CD4-positive, alpha-beta memory T cell (primary cell): ENCODE measurements around the gene ZNF444. TPM values are rescaled to one million over a fixed set of nuclear protein-coding genes. Genes with fewer than 3 reads are reported as not detected.
"Not testable (repeated sequence)": the region's sequence is repeated elsewhere in the genome, so short reads cannot be mapped to it uniquely, and the experiment has no call there.

Source experiments
- CTCF ChIA-PET: fragments of 350-600 bp; sonication (Branson Sonifier 250); formaldehyde crosslinking; loops from one replicate; lab custom pipeline; 2021; ENCODE audit warnings: inconsistent platforms; ENCODE audit not compliant: partially characterized antibody; lab: Charles Lee
- POLR2A ChIA-PET: fragments of 350-600 bp; sonication (Branson Sonifier 250); formaldehyde crosslinking; loops from one replicate; lab custom pipeline; 2021; ENCODE audit not compliant: partially characterized antibody; lab: Charles Lee
- DNase-seq, 5 donors: peaks; one replicate each; pipeline versions ENCODE4 v3.0.0 to v3.0.0-alpha.2; 2020 to 2022; ENCODE audit warnings: mixed read lengths in 1 of 5
- H3K27ac ChIP-seq: one replicate; pipeline ENCODE4 v1.7.0; 2013; ENCODE audit warnings: low read depth, low read length
- H3K27me3 ChIP-seq: 2 replicates; pipeline ENCODE4 v1.7.0; 2013; ENCODE audit warnings: mild to moderate bottlenecking, low read length, moderate library complexity; ENCODE audit not compliant: insufficient read depth
- H3K36me3 ChIP-seq: 2 replicates; pipeline ENCODE4 v1.7.0; 2013; ENCODE audit warnings: mild to moderate bottlenecking, low read length, moderate library complexity; ENCODE audit not compliant: insufficient read depth
- H3K4me1 ChIP-seq: 2 replicates; pipeline ENCODE4 v1.7.0; 2013; ENCODE audit warnings: mild to moderate bottlenecking, low read length, moderate library complexity; ENCODE audit not compliant: insufficient read depth
- H3K4me3 ChIP-seq, 2 donors: one replicate each; pipeline ENCODE4 v1.7.0; 2013; ENCODE audit warnings: low read length in 2 of 2, mild to moderate bottlenecking in 1 of 2
- H3K9me3 ChIP-seq, 2 donors: one replicate each; pipeline ENCODE4 v1.7.0; 2013; ENCODE audit warnings: low read length in 2 of 2, control low read depth in 1 of 2; ENCODE audit not compliant: control insufficient read depth in 1 of 2
- H3K27ac Mint-ChIP-seq, 7 donors: one replicate each; pipeline ENCODE4 v1.8.0; 2020 to 2021; ENCODE audit warnings: mixed read lengths in 7 of 7, mild to moderate bottlenecking in 6 of 7, inconsistent platforms in 3 of 7, moderate library complexity in 3 of 7
- H3K27me3 Mint-ChIP-seq, 2 donors: one replicate each; pipeline ENCODE4 v1.8.0; 2020 to 2021; ENCODE audit warnings: mixed read lengths in 2 of 2
- H3K36me3 Mint-ChIP-seq, 2 donors: one replicate each; pipeline ENCODE4 v1.8.0; 2020 to 2021; ENCODE audit warnings: mixed read lengths in 2 of 2, inconsistent platforms in 1 of 2, mild to moderate bottlenecking in 1 of 2
- H3K4me1 Mint-ChIP-seq, 4 donors: one replicate each; pipeline ENCODE4 v1.8.0; 2020 to 2021; ENCODE audit warnings: mixed read lengths in 4 of 4, mild to moderate bottlenecking in 1 of 4
- H3K4me3 Mint-ChIP-seq, 8 donors: one replicate each; pipeline ENCODE4 v1.8.0; 2020 to 2021; ENCODE audit warnings: mixed read lengths in 8 of 8, mild to moderate bottlenecking in 7 of 8, moderate library complexity in 6 of 8, inconsistent platforms in 3 of 8
- H3K9me3 Mint-ChIP-seq, 8 donors: one replicate each; pipeline ENCODE4 v1.8.0; 2020 to 2021; ENCODE audit warnings: mixed read lengths in 8 of 8, mild to moderate bottlenecking in 5 of 8, inconsistent platforms in 3 of 8, moderate library complexity in 1 of 8
- intact Hi-C: fragments of 100-400 bp; cut with micrococcal nuclease; formaldehyde crosslinking; loops from one replicate; pipeline ENCODE4 v1.15.1; 2023
- polyA plus RNA-seq, 2 donors: library from polyadenylated mRNA; unstranded; fragments of 300-500 nt; fragmentation: Illumina TruSeq; gene quantifications; one replicate each; pipeline ENCODE4 v1.2.3, GENCODE V29; 2021
- total RNA-seq, 2 experiments: library from RNA; stranded (reverse); gene quantifications; one replicate each; pipeline ENCODE4 v1.2.3, GENCODE V29; 2021

The ZNF444 gene
- total and polyA plus RNA-seq, 4 experiments from 2014 or later = 6.2 to 42.8 (median 27.0) TPM

DNA sequence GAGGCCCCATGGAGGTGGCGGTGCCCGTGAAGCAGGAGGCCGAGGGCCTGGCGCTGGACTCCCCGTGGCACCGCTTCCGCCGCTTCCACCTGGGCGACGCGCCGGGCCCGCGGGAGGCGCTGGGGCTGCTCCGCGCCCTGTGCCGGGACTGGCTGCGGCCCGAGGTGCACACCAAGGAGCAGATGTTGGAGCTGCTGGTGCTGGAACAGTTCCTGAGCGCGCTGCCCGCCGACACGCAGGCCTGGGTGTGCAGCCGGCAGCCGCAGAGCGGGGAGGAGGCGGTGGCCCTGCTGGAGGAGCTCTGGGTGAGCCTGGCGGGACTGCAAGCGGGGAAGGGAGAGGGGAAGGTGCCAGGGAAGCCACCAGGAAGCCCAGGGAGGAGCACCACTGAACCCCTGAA is 5.8 kb downstream of the ZNF444 start:
- H3K36me3 Mint-ChIP-seq = peaks cover 22 to 24% of the 10 kb centered on the region in 2 donors
- H3K4me1 Mint-ChIP-seq = peaks cover 14 to 27% (median 18%) of the 10 kb centered on the region in 4 donors
- peaks cover 0 to 3% (median 0%) of the 10 kb centered on the region in 8 donors for H3K9me3 Mint-ChIP-seq
- no peak overlapping the region for H3K27ac Mint-ChIP-seq
- intact Hi-C loops = no loop called here
- ChIA-PET POLR2A (no interaction called here), CTCF (no interaction called here)
- H3K27me3 Mint-ChIP-seq = no peaks in the 10 kb centered on the region
- peaks cover 11% of the 10 kb centered on the region for H3K4me1 ChIP-seq
- H3K27me3 ChIP-seq = no peaks in the 10 kb centered on the region
- DNase-seq = no peak
- H3K4me3 ChIP-seq = no peak overlapping the region
- H3K9me3 ChIP-seq = no peaks in the 10 kb centered on the region
- peaks cover 3% of the 10 kb centered on the region for H3K36me3 ChIP-seq
- no peak overlapping the region for H3K27ac ChIP-seq
- H3K4me3 Mint-ChIP-seq = no peak overlapping the region

GRCh38 chr19:56147307-56147706 is 6.2 kb downstream of the ZNF444 start:
- Histone ChIP-seq H3K27ac (no peak overlapping the region), H3K4me3 (no peak overlapping the region), H3K4me1 (peaks cover 7% of the 10 kb centered on the region), H3K9me3 (no peaks in the 10 kb centered on the region), H3K36me3 (peaks cover 3% of the 10 kb centered on the region), H3K27me3 (no peaks in the 10 kb centered on the region)
- POLR2A ChIA-PET = no interaction called here
- Mint-ChIP-seq H3K4me3 (no peak overlapping the region), H3K36me3 (peaks cover 22 to 24% of the 10 kb centered on the region in 2 donors), H3K4me1 (peaks cover 11 to 23% (median 15%) of the 10 kb centered on the region in 4 donors), H3K27ac (peak overlapping the region in 1 of 7 donors; percentile 37), H3K27me3 (no peaks in the 10 kb centered on the region), H3K9me3 (peaks cover 0 to 3% (median 0%) of the 10 kb centered on the region in 8 donors)
- intact Hi-C loops = no loop called here
- no peak for DNase-seq
- CTCF ChIA-PET = no interaction called here

DNA sequence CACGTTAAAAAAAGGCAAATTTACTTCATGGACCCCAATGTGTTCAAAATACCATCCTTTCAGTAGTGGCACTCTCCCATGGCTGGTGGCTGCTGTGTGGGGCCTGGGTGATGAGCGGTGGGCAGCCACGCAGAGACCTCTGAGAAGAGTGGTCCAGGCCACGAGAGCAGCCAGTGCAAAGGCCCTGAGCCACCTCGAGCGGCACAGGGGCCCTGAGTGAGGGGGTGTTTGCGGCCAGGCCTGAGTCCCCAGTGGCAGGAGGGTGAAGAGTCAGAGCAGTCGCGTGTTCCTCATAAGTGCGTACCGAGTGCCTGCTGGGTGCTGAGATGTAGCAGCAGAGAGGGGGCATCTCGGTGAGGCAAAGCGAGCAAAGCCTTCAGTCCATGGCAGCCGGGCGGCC is 7.0 kb downstream of the ZNF444 start:
- no peaks in the 10 kb centered on the region for H3K27me3 ChIP-seq
- Mint-ChIP-seq H3K27ac (no peak overlapping the region), H3K4me1 (peaks cover 9 to 24% (median 12%) of the 10 kb centered on the region in 4 donors), H3K36me3 (peaks cover 24 to 25% of the 10 kb centered on the region in 2 donors), H3K4me3 (no peak overlapping the region), H3K9me3 (peaks cover 0 to 3% (median 0%) of the 10 kb centered on the region in 8 donors), H3K27me3 (no peaks in the 10 kb centered on the region)
- CTCF ChIA-PET = no interaction called here
- no peak overlapping the region for H3K4me3 ChIP-seq
- H3K9me3 ChIP-seq = no peaks in the 10 kb centered on the region
- peaks cover 3% of the 10 kb centered on the region for H3K4me1 ChIP-seq
- intact Hi-C loops = no loop called here
- no peak for DNase-seq
- no peak overlapping the region for H3K27ac ChIP-seq
- POLR2A ChIA-PET = no interaction called here
- peaks cover 8% of the 10 kb centered on the region for H3K36me3 ChIP-seq

DNA sequence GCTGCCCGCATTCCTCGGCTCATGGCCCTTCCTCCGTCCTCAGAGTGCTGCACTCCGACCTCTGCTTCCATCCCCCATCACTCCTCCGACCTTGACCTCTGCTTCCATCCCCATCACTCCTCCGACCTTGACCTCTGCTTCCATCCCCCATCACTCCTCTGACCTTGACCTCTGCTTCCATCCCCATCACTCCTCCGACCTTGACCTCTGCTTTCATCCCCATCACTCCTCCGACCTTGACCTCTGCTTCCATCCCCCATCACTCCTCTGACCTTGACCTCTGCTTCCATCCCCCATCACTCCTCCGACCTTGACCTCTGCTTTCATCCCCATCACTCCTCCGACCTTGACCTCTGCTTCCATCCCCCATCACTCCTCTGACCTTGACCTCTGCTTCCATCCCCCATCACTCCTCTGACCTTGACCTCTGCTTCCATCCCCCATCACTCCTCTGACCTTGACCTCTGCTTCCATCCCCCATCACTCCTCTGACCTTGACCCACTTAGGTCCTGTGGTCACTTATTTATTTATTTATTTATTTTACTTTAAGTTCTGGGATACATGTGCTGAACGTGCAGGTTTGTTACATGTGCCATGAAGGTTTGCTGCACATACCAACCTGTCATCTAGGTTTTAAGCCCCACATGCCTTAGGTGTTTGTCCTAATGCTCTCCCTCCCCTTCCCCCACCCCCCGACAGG is 8.0 kb downstream of the ZNF444 start:
- H3K27ac Mint-ChIP-seq, DNase-seq, H3K27me3 ChIP-seq, H3K9me3 ChIP-seq, H3K9me3 Mint-ChIP-seq, H3K27ac ChIP-seq, H3K4me1 ChIP-seq, H3K27me3 Mint-ChIP-seq, H3K4me3 ChIP-seq, intact Hi-C loops, H3K36me3 ChIP-seq, H3K4me3 Mint-ChIP-seq, CTCF ChIA-PET, POLR2A ChIA-PET: not testable (repeated sequence)
- peaks cover 28% of the 10 kb centered on the region in 2 donors for H3K36me3 Mint-ChIP-seq
- H3K4me1 Mint-ChIP-seq = peaks cover 5 to 18% (median 12%) of the 10 kb centered on the region in 4 donors

GRCh38 chr19:56149656-56150038 is 8.6 kb downstream of the ZNF444 start:
- no peaks in the 10 kb centered on the region for H3K27me3 ChIP-seq
- Mint-ChIP-seq H3K4me3 (no peak overlapping the region), H3K4me1 (peaks cover 3 to 14% (median 10%) of the 10 kb centered on the region in 4 donors), H3K27me3 (no peaks in the 10 kb centered on the region), H3K9me3 (peaks cover 0 to 3% (median 0%) of the 10 kb centered on the region in 8 donors), H3K27ac (no peak overlapping the region), H3K36me3 (peaks cover 28 to 30% of the 10 kb centered on the region in 2 donors)
- no peaks in the 10 kb centered on the region for H3K9me3 ChIP-seq
- H3K36me3 ChIP-seq = peaks cover 8% of the 10 kb centered on the region
- POLR2A ChIA-PET = no interaction called here
- no peaks in the 10 kb centered on the region for H3K4me1 ChIP-seq
- CTCF ChIA-PET = no interaction called here
- no peak for DNase-seq
- H3K4me3 ChIP-seq = no peak overlapping the region
- intact Hi-C loops = no loop called here
- H3K27ac ChIP-seq = no peak overlapping the region

DNA sequence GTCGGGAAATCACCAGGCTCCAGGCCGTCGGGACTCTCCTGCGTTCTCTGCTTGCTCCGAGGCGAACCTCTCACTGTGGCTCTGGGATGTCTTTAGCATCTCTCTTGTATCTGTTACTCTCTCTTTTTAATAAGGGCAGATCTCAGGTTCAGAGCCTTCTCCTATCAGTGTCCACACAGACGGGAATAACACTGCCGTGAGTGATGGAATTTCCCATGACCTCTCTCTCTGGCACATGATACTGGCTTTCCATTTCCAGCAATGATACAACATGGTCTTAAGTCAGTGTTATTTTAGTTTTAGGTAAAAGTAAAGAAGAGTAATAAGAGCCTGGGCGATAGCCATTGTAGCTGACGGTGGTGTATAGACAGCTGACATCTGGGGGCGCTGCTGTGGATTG is 9.3 kb downstream of the ZNF444 start:
- Mint-ChIP-seq H3K36me3 (peaks cover 28 to 33% of the 10 kb centered on the region in 2 donors), H3K4me3 (no peak overlapping the region), H3K27ac (no peak overlapping the region), H3K27me3 (no peaks in the 10 kb centered on the region), H3K4me1 (peaks cover 3 to 14% (median 10%) of the 10 kb centered on the region in 4 donors), H3K9me3 (peaks cover 0 to 3% (median 0%) of the 10 kb centered on the region in 8 donors)
- no peaks in the 10 kb centered on the region for H3K9me3 ChIP-seq
- no peaks in the 10 kb centered on the region for H3K27me3 ChIP-seq
- intact Hi-C loops = no loop called here
- H3K27ac ChIP-seq = no peak overlapping the region
- peaks cover 10% of the 10 kb centered on the region for H3K36me3 ChIP-seq
- no peak for DNase-seq
- POLR2A ChIA-PET = no interaction called here
- no peak overlapping the region for H3K4me3 ChIP-seq
- H3K4me1 ChIP-seq = no peaks in the 10 kb centered on the region
- CTCF ChIA-PET = no interaction called here

GRCh38 chr19:56152644-56153043 is 11.6 kb downstream of the ZNF444 start:
- H3K9me3 Mint-ChIP-seq = peaks cover 0 to 3% (median 0%) of the 10 kb centered on the region in 8 donors
- DNase-seq = no peak
- Histone ChIP-seq H3K4me1 (no peaks in the 10 kb centered on the region), H3K9me3 (no peaks in the 10 kb centered on the region), H3K4me3 (no peak overlapping the region), H3K27ac (no peak overlapping the region), H3K27me3 (no peaks in the 10 kb centered on the region), H3K36me3 (peaks cover 12% of the 10 kb centered on the region)
- ChIA-PET CTCF (no interaction called here), POLR2A (no interaction called here)
- no peak overlapping the region for H3K4me3 Mint-ChIP-seq
- peaks cover 38 to 48% of the 10 kb centered on the region in 2 donors for H3K36me3 Mint-ChIP-seq
- no peaks in the 10 kb centered on the region for H3K27me3 Mint-ChIP-seq
- H3K4me1 Mint-ChIP-seq = peaks cover 3 to 14% (median 10%) of the 10 kb centered on the region in 4 donors
- intact Hi-C loops = no loop called here
- H3K27ac Mint-ChIP-seq = peak overlapping the region in 1 of 7 donors; percentile 65
